MCF 10A (cell line): ENCODE results near the gene COL5A3. TPM values are rescaled to one million over a fixed set of nuclear protein-coding genes. Genes with fewer than 3 reads are reported as not detected.

Source experiments
- BruUV-seq: library from RNA; stranded (reverse); fragments of 400-500 nt; replicated peaks from 2 replicates; lab custom pipeline; 2021; lab: Mats Ljungman, UMichigan
- CTCF ChIA-PET: fragments of 300-600 bp; sonication (Branson Sonifier 250); formaldehyde crosslinking; extraction: SDS; loops from one replicate; lab custom pipeline; 2021; ENCODE audit warnings: antibody characterized with exemption, inconsistent platforms; lab: Yijun Ruan, JAX
- POLR2A ChIA-PET: fragments of 300-600, 350-650 bp; sonication (Branson Sonifier 250); formaldehyde crosslinking; extraction: SDS; loops from one replicate; lab custom pipeline; 2020; ENCODE audit warnings: antibody characterized with exemption, inconsistent platforms; lab: Yijun Ruan, JAX
- DNase-seq: peaks from one replicate; pipeline ENCODE4 v3.0.0-alpha.2; 2018; ENCODE audit not compliant: unreplicated experiment
- H3K27ac Mint-ChIP-seq: one replicate; pipeline ENCODE4 v1.8.0; 2022; ENCODE audit warnings: mild to moderate bottlenecking, low read depth, mixed read lengths; ENCODE audit not compliant: unreplicated experiment
- H3K27me3 Mint-ChIP-seq: one replicate; pipeline ENCODE4 v1.8.0; 2022; ENCODE audit warnings: mixed read lengths; ENCODE audit not compliant: insufficient read depth, unreplicated experiment
- H3K36me3 Mint-ChIP-seq: one replicate; pipeline ENCODE4 v1.8.0; 2022; ENCODE audit warnings: mild to moderate bottlenecking, moderate library complexity, mixed read lengths; ENCODE audit not compliant: insufficient read depth, unreplicated experiment
- H3K4me1 Mint-ChIP-seq: one replicate; pipeline ENCODE4 v1.8.0; 2022; ENCODE audit warnings: mixed read lengths; ENCODE audit not compliant: insufficient read depth, unreplicated experiment
- H3K4me3 Mint-ChIP-seq: one replicate; pipeline ENCODE4 v1.8.0; 2022; ENCODE audit warnings: mild to moderate bottlenecking, moderate library complexity, mixed read lengths; ENCODE audit not compliant: unreplicated experiment
- H3K9me3 Mint-ChIP-seq: one replicate; pipeline ENCODE4 v1.8.0; 2022; ENCODE audit warnings: mixed read lengths; ENCODE audit not compliant: unreplicated experiment
- intact Hi-C: fragments of 100-400 bp; cut with micrococcal nuclease; formaldehyde crosslinking; loops from 2 replicates; pipeline ENCODE4 v1.14.1; 2022
- total RNA-seq: library from RNA; stranded (reverse); gene quantifications from 2 replicates; pipeline ENCODE4 v1.2.3, GENCODE V29; 2022
- TF ChIP-seq, protein P1 (sequence below): fragments of 200-600 bp; IDR thresholded peaks from one replicate; pipeline ENCODE4 v1.8.0; 2022; ENCODE audit warnings: antibody characterized with exemption, mild to moderate bottlenecking; ENCODE audit not compliant: unreplicated experiment

COL5A3 gene
- total RNA-seq, 1 experiment from 2014 or later, result 1.5 TPM

DNA sequence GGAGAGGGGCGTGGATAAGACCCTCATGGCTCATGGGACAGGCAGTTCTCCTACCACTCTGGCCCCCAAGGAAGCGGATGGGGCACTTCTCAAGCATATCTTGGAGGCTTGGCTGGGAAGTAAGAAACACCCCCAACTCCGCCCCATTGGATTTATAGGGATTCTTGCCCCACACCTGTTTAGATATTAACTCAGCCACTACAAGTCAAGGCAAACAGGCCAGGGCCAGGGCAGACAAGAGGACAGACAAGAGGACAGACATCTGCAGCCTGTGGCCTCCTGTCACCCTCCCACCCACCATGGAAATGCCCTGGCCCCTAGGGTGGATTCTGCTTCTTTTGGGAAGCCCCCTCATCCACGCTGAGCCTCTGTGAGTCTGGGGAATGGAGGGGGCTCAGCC is 27.1 kb upstream of the COL5A3 start:
- no peak overlapping the region for H3K4me3 Mint-ChIP-seq
- intact Hi-C loops, result no loop called here
- DNase-seq, result no peak
- no peaks in the 10 kb centered on the region for H3K9me3 Mint-ChIP-seq
- no peak overlapping the region for H3K27ac Mint-ChIP-seq
- H3K27me3 Mint-ChIP-seq, result peaks cover 59% of the 10 kb centered on the region
- H3K36me3 Mint-ChIP-seq, result no peaks in the 10 kb centered on the region
- POLR2A ChIA-PET, result no interaction called here
- H3K4me1 Mint-ChIP-seq, result no peaks in the 10 kb centered on the region
- CTCF ChIA-PET, result interaction anchor here (1.5 kb wide), 1 partner anchor 10 kb away, joined by 8 read pairs; no protein-coding TSS in a partner anchor
- no TSS peak for BruUV-seq
- TF ChIP-seq, protein P1, sequence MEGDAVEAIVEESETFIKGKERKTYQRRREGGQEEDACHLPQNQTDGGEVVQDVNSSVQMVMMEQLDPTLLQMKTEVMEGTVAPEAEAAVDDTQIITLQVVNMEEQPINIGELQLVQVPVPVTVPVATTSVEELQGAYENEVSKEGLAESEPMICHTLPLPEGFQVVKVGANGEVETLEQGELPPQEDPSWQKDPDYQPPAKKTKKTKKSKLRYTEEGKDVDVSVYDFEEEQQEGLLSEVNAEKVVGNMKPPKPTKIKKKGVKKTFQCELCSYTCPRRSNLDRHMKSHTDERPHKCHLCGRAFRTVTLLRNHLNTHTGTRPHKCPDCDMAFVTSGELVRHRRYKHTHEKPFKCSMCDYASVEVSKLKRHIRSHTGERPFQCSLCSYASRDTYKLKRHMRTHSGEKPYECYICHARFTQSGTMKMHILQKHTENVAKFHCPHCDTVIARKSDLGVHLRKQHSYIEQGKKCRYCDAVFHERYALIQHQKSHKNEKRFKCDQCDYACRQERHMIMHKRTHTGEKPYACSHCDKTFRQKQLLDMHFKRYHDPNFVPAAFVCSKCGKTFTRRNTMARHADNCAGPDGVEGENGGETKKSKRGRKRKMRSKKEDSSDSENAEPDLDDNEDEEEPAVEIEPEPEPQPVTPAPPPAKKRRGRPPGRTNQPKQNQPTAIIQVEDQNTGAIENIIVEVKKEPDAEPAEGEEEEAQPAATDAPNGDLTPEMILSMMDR, result no peak

DNA sequence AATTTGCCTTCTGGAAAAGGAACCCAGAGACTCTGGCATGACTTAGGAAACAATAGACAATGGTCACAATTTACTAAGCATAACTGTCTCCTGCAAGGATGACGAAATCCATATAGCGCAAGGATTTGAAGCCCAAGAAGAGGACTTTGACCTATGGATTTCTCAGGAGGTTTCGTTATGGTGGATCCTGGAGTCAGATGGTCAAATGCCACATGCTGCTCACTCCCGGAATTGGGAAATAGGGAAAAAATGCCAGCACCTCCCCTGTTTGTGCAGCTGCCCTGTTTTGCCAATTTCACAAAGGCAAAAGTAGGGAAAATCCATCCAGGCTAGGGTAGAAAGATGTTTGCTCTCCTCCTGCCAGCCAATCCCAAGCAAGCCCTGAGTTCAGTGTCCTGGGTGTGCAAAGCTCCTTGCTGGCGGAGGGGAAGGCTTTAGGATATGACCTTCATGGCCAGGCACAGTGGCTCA is 26.3 kb upstream of the COL5A3 start:
- DNase-seq, result peak; percentile 28
- peaks cover 58% of the 10 kb centered on the region for H3K27me3 Mint-ChIP-seq
- intact Hi-C loops, result no loop called here
- TF ChIP-seq, protein P1, result no peak
- no peak overlapping the region for H3K4me3 Mint-ChIP-seq
- BruUV-seq, result no TSS peak
- no peaks in the 10 kb centered on the region for H3K9me3 Mint-ChIP-seq
- H3K27ac Mint-ChIP-seq, result no peak overlapping the region
- POLR2A ChIA-PET, result no interaction called here
- no peaks in the 10 kb centered on the region for H3K36me3 Mint-ChIP-seq
- CTCF ChIA-PET, result interaction anchor here (1.5 kb wide), 1 partner anchor 9 kb away, joined by 8 read pairs; no protein-coding TSS in a partner anchor
- H3K4me1 Mint-ChIP-seq, result no peaks in the 10 kb centered on the region

DNA sequence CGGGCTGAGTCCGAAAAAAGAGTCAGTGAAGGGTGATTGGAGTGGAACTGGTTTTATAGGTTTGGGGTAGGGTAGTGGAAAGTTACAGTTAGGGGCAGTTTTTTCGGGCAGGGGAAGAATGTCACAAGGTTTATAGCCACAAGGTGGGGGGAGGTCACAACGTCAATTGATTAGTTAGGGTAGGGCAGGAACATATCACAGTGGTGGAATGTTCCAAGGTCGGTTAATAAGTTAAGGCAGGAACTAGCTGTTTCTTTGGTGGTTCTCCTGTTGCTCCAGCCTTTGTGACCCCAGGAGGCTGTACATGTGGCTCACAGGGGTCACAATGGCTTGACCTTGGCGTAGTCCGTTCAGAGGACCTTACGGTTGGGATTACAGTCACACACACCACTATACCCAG is 23.3 kb upstream of the COL5A3 start:
- no peak for DNase-seq
- Mint-ChIP-seq H3K27me3 (peaks cover 38% of the 10 kb centered on the region), H3K27ac (no peak overlapping the region), H3K4me1 (no peaks in the 10 kb centered on the region), H3K4me3 (no peak overlapping the region), H3K36me3 (no peaks in the 10 kb centered on the region), H3K9me3 (no peaks in the 10 kb centered on the region)
- intact Hi-C loops, result no loop called here
- TF ChIP-seq, protein P1, result no peak
- BruUV-seq, result no TSS peak
- ChIA-PET CTCF (interaction anchor here (0.6 to 1.6 kb wide), 2 partner anchors 102 to 212 kb away, joined by 3 to 5 read pairs; no protein-coding TSS in a partner anchor), POLR2A (no interaction called here)

DNA sequence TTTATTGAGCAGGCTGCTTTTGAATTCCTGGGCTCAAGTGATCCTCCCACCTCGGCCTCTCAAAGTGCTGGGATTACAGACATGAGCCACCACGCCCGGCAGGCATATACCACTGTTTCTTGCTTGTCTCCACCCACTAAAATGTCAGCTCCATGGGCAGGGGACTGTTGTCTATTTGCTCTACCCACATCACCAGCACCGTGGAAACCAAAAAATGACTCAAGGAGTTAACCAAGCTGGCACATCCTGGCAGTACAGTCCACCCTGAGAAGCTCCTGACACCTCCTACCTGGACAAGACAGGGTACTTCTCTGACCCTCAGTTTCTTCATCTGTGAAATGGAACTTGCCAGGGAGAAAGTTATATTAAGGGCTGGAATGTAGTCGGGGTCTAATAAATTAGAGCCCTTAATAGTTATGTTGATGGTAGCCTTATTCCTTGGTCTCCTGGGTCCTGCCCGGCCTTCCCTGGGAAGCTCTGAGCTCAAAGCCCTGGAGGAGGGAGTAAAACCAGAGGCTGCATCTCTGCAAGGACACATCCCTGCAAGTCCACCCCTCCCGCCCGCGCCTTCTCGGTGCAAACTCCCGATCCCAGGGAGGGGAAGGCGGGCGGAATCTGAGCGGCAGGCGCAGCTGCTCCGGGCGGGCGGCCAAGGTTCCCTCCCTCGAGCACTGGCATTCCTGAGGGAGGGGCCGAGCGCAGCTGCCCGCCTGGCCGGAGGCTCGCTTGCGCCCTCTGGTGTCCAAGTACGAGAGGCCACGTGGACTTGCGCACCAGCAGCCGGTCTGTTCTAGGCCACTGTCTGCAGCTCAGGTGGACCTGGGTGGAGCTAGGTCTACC is 17.1 kb upstream of the COL5A3 start:
- Mint-ChIP-seq H3K27ac (no peak overlapping the region), H3K36me3 (no peaks in the 10 kb centered on the region), H3K4me1 (no peaks in the 10 kb centered on the region), H3K4me3 (no peak overlapping the region), H3K27me3 (peaks cover 17% of the 10 kb centered on the region), H3K9me3 (no peaks in the 10 kb centered on the region)
- no TSS peak for BruUV-seq
- POLR2A ChIA-PET, result interaction anchor here (0.7 to 1.2 kb wide), 4 partner anchors 12 to 166 kb away, joined by 3 read pairs; no protein-coding TSS in a partner anchor
- DNase-seq, result peak; percentile 91
- TF ChIP-seq, protein P1, result peak; percentile 88
- intact Hi-C loops, result loop anchor here (1.0 to 5.0 kb wide), 4 partner anchors 27 to 890 kb away; no protein-coding TSS in a partner anchor
- CTCF ChIA-PET, result interaction anchor here (0.5 to 6.7 kb wide), 40 partner anchors 8 to 1281 kb away, joined by 3 to 106 read pairs (median 4); partner anchors contain the start of gene COL5A3
